Mucosa of gallbladder (tissue), 1 donor: Measurements from ENCODE around the gene MRPL38. TPM values are rescaled to one million over a fixed set of nuclear protein-coding genes. Genes with fewer than 3 reads are reported as not detected.

Source experiments
- DNase-seq: peaks from one replicate; pipeline ENCODE4 v3.0.0-alpha.2; 2020; ENCODE audit warnings: low spot score
- total RNA-seq: library from RNA; stranded (reverse); gene quantifications from one replicate; pipeline ENCODE4 v1.2.1, GENCODE V29; 2021
- donor health status: DM: no; HTN: no; CAD: no.

The MRPL38 gene
- total RNA-seq, 1 donor from 2014 or later = 107 TPM

DNA sequence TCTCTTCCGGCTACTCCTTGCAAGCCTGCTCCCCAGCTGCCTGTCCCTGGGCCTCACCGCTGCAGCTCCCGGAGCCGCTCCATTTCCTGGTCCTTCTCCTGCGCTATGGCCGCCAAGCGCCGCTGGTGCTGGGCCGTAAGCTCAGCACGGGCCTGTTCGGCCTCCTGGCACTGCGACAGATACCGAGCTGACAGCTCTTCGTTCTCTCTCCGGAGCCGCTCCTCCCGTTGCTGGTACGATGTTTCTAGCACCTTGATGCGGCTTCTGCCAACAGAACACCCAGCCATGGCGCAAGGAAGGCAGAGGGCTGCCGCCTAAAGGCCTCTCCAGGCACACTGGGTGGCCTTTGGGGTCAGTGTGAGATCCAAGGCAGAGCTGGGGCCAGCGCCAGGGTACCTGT is 14.9 kb upstream of the MRPL38 start:
- DNase-seq = no peak

- DNase-seq = no peak
Observed at GRCh38 chr17:75917917-75918445, 13.3 kb upstream of the MRPL38 start.

DNA sequence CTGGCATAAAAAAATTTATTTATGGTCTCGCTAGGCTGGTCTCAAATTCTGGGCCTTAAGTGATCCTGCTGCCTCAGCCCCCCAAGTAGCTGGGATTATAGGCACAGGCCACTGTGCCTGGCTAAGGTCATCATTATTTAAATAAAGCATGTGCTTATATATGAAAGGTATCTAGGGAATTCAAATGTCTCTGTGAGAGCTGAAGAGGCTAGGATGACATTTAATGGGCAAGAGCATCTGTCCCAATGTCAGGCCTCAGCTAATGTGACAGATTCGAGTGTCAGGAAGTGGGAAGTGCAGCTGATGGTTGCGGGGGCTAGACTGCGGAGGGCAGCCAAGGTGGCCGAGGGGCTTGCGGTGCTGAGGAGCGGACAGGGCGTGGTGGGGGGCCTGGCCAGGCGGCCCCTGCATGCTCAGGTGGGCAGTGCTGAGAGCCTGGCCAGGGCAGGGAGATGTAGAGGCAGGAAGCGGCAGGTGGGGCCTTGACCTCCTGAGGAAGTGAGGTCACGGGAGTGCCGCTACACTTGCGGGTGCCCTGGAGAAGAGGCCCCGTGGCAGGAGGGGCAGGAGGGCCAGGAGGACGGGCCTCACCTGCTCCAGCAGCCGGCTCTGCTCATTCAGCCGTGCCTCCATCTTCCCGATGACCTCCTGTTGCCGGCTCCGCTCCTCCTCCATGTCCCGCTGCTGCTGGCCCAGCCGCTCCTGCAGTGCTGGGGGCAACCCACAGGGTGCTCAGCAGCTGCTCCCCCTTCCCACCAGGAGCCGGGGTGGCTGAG is 12.6 kb upstream of the MRPL38 start:
- DNase-seq = no peak

DNA sequence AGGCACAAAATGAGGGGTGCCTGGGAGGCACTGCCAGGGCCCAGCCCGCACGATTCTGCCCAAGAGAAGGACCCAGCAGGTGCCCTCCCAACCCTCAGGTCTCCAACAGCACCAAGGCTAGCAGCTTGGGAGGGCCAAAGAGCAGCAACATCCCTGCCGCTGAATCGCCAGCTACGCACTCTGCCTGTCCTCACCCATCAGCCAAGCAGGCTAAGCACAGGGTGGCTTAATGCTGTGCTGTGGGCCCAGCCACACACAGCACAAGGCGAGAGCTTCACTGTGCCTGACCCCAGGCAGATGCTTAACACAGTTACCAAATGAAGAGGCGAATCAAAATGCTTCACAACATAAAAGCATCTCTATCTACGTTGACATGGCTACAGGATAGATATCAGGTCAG is 10.6 kb upstream of the MRPL38 start:
- no peak for DNase-seq

- no peak for DNase-seq
Observed at GRCh38 chr17:75914643-75915267, 10.1 kb upstream of the MRPL38 start.

- DNase-seq = no peak
Observed at GRCh38 chr17:75913537-75914210, 9.0 kb upstream of the MRPL38 start.

GRCh38 chr17:75910699-75911098 is 6.0 kb upstream of the MRPL38 start:
- DNase-seq = no peak

GRCh38 chr17:75909812-75910274 is 5.2 kb upstream of the MRPL38 start:
- no peak for DNase-seq

GRCh38 chr17:75909051-75909811 is 4.5 kb upstream of the MRPL38 start:
- no peak for DNase-seq

DNA sequence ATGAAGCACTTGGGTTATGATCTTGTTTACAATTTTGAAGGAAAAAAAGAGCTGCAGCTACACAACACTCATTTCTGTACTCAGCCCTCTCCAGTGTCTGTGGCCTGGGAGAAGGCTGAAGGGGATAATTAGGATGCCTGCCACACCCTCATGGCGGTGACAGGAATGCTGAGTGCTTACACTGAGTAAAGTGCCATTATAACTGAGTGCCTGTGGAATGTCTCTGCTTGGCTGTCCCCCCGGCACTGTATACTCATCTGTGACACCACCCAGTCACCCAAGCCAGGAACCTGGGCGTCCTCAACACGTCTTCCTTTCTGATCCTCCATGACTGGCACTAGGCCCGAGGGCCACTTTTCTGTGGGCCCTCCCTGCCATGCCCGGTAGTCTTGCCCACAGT is 3.5 kb upstream of the MRPL38 start:
- DNase-seq = no peak

- no peak for DNase-seq
Observed at GRCh38 chr17:75906143-75906884, 1.6 kb upstream of the MRPL38 start.

GRCh38 chr17:75902406-75902805 is 2.3 kb downstream of the MRPL38 start:
- no peak for DNase-seq

GRCh38 chr17:75901727-75902126 is 3.0 kb downstream of the MRPL38 start:
- no peak for DNase-seq

- no peak for DNase-seq
Observed at GRCh38 chr17:75900691-75901533, 3.8 kb downstream of the MRPL38 start.

DNA sequence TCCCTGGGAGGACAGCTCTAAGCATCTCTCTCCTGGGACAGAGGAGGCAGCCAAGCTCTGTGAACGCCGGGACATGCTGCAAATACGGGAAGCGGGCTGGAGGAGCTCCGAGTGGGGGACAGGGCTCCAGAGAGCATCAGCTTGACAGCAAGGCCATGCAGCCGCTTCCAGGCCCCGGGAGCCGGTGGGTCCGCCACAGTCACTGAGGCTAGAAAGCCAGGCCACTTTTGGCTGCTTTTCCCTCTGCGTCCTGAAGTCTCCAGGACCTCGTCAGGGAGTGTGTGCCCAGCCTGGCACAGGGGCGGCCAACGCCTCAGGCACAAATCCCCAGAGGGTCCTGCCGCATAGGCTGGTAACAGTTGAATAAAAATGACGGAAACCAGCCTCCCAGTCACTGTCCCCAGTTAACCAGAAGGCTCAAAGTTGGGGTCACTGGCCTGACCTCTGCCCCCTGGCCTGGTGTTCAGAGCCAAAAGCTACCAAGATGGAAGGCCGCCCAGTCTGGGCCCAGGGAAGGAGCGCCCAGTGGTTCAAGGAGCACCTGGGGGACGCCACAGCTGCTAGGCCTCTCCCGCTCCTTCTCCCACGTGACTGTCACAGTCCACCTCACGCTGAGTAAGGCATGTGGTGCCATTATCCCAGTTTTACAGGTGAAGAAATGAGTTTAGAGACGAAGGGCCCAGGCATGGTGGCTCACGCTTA is 4.8 kb downstream of the MRPL38 start:
- no peak for DNase-seq

GRCh38 chr17:75899353-75899752 is 5.3 kb downstream of the MRPL38 start:
- no peak for DNase-seq

DNA sequence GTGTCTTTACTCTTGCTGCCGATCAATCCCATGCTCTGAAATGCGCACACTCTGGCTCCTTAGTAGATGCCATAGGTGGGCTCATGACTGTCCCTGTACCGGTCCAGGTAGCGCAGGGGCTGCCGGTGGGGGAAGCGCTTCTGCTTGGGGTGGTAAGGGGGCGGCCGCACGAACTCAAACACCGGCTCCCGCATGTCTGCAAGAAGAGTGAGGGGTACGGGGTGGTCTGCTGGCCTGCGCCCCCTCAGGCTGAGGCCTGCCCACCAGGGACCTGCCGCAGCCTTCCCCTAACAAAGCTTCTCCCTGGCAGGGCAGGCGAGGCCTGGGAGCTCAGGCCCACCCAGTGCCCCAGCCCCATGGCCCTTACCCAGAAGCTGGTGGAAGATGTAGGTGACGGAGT is 5.9 kb downstream of the MRPL38 start:
- no peak for DNase-seq

- DNase-seq = no peak
Observed at GRCh38 chr17:75898065-75898464, 6.6 kb downstream of the MRPL38 start.

DNA sequence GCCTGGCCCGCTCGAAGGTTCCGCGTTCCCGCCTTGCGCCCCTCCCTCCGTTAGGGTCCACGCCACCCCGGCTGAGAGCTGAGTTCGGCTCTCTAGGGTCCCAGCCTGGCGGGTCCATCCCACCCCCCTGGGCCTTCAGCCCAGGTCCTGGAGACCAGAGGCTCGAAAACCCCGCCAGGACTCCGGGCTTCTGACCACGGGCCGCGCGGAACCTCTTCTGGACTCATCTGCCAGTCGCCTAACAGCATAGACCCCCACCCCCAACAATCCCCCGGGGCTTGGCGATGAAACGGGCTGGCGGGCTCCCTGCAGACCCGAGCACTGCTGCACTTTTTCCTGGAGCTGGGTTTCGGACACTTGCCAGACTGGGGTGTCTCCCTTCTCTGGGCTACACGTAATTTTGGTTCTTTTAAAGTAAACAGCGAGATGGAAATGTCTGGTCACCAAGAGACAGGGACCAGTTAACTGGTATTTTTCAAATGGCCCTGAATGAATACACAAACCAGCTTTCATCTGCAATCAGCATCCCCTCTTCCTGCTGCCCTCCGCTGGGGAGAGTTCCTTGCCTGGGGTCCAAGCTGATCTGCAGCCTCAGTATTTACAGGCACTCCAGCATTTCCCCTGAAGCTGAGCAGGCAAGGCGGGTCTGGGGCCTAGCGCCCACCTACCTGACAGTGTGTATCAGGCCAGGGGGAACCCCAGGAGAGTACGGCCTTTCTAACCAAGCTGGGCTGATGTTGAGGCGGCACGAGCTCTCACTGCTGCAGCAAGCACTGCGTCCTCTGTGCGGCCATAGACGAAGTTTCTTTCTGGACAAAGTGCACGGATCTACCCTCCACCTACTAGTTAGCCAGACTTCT is 7.3 kb downstream of the MRPL38 start:
- DNase-seq = no peak
